Retinal pigment epithelial cell (primary cell): Measurements from ENCODE around the gene UBE2U.
A peak's percentile ranks its signal among the peaks of the same experiment; 100 is the strongest.
"Not testable (repeated sequence)": the region's sequence is repeated elsewhere in the genome, so short reads cannot be mapped to it uniquely, and the experiment has no call there.

Source experiments
- DNase-seq: peaks from one replicate; pipeline ENCODE4 v3.0.0-alpha.2; 2010; ENCODE audit warnings: low read depth
- H3K4me3 ChIP-seq: 2 replicates; pipeline ENCODE4 v1.5.1; 2011; ENCODE audit warnings: mild to moderate bottlenecking, low read length, control low read depth, moderate library complexity
- TF ChIP-seq, protein P1 (sequence below): conservative IDR thresholded peaks from 2 replicates; pipeline ENCODE4 v1.5.1; 2011; ENCODE audit warnings: low read depth, low read length, control low read depth, inconsistent platforms

Gene UBE2U

GRCh38 chr1:64236541-64236954 lies 33.1 kb downstream of the UBE2U start:
- no peak for DNase-seq
- TF ChIP-seq, protein P1, sequence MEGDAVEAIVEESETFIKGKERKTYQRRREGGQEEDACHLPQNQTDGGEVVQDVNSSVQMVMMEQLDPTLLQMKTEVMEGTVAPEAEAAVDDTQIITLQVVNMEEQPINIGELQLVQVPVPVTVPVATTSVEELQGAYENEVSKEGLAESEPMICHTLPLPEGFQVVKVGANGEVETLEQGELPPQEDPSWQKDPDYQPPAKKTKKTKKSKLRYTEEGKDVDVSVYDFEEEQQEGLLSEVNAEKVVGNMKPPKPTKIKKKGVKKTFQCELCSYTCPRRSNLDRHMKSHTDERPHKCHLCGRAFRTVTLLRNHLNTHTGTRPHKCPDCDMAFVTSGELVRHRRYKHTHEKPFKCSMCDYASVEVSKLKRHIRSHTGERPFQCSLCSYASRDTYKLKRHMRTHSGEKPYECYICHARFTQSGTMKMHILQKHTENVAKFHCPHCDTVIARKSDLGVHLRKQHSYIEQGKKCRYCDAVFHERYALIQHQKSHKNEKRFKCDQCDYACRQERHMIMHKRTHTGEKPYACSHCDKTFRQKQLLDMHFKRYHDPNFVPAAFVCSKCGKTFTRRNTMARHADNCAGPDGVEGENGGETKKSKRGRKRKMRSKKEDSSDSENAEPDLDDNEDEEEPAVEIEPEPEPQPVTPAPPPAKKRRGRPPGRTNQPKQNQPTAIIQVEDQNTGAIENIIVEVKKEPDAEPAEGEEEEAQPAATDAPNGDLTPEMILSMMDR = no peak
- no peak overlapping the region for H3K4me3 ChIP-seq

DNA sequence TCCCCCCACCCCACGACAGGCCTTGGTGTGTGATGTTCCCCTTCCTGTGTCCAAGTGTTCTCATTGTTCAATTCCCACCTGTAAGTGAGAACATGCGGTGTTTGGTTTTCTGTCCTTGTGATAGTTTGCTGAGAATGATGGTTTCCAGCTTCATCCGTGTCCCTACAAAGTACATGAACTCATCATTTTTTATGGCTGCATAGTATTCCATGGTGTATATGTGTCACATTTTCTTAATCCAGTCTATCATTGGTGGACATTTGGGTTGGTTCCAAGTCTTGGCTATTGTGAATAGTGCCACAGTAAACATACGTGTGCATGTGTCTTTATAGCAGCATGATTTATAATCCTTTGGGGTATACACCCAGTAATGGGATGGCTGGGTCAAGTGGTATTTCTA lies 36.1 kb downstream of the UBE2U start:
- not testable (repeated sequence) for H3K4me3 ChIP-seq, DNase-seq

GRCh38 chr1:64240206-64240605 lies 36.8 kb downstream of the UBE2U start:
- TF ChIP-seq, protein P1 = peak; percentile 24
- no peak for DNase-seq
- no peak overlapping the region for H3K4me3 ChIP-seq

- no peak for DNase-seq
- no peak overlapping the region for H3K4me3 ChIP-seq
- TF ChIP-seq, protein P1 = no peak
Measured at GRCh38 chr1:64241069-64241468, 37.6 kb downstream of the UBE2U start.

DNA sequence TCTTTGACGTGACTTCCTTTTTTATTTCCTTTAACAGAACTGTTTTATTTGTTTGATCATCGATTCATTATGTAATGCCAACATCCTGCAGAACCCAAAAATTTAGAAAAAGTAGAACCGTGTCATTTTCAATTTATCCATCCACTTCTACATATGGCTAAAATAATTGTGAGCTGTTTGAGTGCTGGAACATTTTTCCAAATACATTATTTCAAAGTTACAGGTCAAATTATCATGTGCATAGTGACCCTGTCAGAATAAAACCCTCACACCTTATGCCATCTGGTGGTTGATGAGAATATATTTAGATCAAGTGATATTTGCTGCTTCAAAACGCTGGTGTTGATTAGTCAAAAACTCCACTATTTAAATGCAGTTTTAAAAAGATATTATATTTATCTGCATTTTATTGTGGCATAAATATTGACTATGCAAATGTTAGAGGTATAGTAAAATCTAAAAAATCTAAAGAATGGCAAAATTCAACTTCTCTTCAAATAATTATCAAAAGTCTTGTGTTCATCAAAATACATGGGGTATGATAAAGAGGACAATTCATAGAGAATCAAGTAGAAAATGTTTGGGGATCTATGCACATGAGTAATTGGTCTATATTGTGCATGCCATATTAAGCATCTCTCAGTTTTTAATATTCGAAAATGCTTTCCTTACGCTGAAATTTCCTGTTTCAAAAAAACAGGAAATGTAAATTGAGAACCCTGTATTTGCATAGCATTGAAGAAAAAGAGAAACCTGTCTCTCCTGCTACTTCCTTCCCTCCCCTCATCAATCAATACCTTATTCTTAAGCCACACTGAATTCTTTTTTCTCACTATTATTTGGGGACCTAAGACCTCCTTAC lies 39.7 kb downstream of the UBE2U start:
- TF ChIP-seq, protein P1 = peak; percentile 46
- no peak for DNase-seq
- no peak overlapping the region for H3K4me3 ChIP-seq

GRCh38 chr1:64243757-64244080 lies 40.3 kb downstream of the UBE2U start:
- TF ChIP-seq, protein P1 = no peak
- no peak for DNase-seq
- H3K4me3 ChIP-seq = no peak overlapping the region

DNA sequence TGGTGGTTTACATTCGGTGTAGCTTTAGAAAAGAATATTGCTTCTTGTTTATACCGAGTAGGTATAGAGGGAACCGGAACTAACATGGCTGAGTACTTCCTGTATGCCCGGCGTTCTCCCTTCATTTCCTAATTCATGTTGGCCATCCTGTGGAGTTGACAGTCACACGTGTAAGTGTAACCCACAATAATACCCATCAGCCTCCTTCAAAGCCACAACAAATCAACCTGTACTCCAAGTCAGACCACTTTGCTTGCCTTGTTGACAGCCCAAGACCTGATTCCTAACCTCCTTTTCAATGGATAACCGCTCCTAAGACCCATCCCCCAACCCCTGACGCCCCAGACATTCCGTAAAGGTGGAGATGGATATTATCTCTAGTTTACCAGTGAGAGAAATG lies 42.1 kb downstream of the UBE2U start:
- TF ChIP-seq, protein P1 = no peak
- H3K4me3 ChIP-seq = no peak overlapping the region
- no peak for DNase-seq
